Measurements from ENCODE around the gene MCF2L2.

The MCF2L2 gene

DNA sequence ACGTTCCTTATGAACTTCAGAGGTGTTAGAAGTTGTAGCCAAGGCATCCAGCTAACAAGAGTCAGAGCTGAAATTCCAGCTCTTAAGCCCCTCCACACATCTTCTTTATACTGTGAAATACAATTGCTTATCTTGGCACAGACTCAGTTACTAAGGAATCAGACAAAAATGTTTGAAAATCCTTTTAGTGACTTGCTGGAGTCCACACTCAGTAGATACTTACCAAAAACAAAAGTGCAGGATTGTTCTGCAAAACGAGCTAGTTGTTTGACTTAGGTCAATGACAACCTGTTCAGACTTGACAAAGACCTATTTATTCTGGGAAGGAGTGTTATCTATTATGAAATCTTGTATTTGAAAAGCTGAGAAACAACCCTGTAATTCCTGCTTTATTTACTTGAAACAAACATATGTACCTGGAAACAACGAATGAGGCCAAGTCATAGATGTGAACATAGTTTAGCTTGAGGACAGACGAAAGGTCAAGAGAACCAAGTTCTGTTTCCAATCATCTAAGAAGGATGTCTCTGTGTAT lies 136.9 kb downstream of the MCF2L2 start:
- DNase-seq (no peak), ATAC-seq (no peak)

DNA sequence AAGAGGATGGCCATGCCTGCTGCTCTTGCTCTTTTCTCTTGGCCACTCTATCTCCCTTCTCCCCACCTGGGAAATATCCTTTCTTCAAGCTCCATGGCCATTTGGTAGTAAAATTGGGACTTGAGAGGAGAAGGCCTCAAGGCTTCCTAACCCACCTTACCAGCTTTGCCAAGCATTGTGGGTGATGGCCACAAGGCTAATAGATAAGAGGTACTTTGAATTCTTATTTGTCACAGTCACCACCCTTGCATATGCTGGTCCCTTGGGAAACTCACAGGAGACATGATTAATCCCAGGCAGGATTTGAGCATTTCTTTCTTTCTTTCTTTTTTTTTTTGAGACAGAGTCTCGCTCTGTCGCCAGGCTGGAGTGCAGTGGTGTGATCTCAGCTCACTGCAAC lies 138.2 kb downstream of the MCF2L2 start:
- no peak for DNase-seq
- ATAC-seq = no peak

DNA sequence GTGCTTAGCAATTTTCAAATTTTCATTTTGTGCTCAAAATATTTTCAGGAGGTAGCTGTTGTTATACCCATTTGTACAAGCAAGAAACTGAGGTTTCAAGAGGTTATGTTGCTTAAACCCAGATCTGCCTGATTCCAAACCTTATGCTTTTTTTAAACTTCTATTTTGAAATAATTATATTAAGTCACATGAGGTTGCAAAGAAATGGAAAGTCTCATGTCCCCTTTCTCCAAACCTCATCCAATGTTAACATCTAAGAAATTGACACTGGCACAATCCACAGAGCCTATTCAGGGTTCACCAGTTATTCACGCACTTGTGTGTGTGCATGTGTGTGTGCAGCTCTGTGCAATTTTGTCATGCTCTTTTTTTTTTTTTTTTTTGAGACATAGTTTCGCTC lies 140.3 kb downstream of the MCF2L2 start:
- ATAC-seq = no peak
- no peak for DNase-seq

DNA sequence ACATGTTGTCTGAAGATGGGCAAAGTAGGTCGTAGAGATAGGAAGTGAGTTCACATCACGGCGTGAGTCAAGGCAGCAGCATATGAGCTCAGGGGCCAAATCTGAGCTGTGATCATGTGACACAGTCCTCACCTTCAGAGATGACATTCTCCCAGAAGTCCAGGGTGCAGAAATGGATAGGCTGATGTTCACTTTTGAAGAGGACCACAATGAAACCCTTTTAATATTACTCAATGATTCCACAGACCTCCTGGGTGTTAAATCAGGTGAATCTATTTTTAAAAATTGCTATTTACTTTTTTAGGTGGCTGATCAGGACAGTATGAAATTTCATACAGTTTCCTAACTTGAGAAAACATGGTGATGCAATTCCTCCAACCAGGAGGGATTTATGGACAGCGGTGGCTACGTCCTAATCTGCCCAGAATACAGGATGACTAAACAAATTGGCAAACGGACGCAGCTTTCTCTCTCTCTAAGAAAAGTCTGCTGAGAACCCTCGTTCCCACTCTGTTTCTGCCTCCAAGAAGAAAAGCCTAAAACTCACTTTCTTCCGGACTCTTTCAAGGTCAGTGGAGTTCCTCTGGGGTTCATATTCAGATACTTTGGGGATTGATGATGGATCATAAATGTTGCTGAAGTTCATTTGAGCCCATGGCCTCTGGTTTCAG lies 141.0 kb downstream of the MCF2L2 start:
- no peak for ATAC-seq
- DNase-seq = no peak

DNA sequence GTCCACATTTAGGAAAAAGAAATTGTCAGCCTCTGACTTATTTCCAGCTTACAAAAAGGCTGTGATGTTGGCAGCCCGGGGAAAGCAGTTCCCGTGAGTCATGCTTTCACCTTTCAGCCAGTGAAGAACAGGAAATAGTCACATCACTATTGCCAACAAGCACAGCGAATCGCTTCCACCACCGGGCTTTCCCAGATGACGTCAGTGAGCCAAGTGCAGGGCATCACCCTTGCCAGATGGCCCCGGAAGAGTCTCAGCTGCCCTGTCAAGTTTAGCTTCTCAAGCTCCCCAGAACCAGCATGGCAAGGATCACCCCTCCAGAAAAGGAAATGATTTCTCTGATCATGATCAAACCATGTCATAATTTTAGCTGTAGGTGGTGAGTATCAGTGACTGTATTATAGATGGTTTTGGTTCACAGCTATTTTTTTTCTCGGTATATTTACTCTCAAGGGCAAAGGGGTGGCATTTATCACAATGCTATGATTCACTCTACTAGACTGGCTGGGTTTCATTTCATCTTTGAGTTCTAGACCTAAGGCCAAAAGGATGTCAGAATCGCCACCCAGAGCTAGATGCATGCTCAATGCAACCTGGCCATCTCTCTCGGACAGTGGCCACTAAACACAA lies 142.5 kb downstream of the MCF2L2 start:
- peak; percentile 97 for ATAC-seq

DNA sequence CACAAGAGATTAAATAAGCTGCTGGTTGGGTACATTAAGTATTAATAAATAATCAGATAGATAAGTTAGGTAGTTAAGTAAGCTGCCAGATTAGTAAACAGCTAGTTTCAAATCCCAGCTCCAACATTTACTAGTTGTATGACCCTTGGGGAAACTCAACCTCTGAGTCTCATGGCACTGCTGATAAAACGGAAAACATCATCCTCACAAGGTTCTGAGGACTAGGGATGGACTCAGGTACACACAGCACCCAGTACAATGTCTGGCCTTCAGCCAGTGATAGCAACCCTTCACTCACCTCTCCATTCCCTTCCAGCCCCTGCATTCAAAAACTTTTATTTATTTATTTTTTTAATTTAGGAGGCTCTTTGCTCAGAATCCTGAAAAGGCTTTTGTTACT lies 143.1 kb downstream of the MCF2L2 start:
- DNase-seq = no peak
- ATAC-seq = no peak

More for the DNA sequence above, 142.5 kb downstream of the MCF2L2 start:
- DNase-seq = peak; percentile 92

DNA sequence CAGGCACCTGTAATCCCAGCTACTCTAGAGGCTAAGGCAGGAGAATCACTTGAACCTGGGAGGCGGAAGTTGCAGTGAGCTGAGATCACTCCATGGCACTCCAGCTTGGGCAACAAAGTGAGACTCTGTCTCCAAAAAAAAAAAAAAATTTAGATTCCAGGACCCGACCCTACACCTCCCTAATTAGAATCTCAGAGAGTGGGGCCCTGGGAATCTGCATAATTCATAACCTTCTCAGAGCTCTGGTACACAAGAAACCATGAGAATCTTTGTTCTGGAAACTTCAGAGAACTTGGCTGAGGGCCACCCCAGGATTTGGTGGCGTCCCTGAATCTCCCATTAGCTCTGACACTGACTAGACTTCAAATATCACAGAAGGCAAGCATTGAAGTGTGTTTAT lies 143.8 kb downstream of the MCF2L2 start:
- DNase-seq (no peak), ATAC-seq (no peak)

DNA sequence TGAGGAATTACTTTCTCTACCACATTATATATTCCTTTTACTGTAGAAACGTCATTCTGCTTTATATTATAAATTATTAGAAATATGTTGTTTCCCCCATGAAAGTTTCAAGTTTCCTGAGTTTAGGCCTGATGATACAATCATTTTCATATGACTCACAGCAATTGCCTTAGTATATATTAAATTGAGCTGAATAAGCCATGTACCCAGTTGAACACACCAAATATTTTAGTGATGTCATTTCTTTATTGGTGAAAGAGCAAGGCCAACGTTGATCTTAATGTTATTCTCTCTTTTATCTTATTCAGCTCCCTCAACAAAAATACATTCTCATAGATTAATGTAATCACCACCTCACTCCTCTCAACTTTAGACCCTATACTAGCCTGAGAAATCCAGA lies 144.5 kb downstream of the MCF2L2 start:
- DNase-seq (no peak), ATAC-seq (no peak)

DNA sequence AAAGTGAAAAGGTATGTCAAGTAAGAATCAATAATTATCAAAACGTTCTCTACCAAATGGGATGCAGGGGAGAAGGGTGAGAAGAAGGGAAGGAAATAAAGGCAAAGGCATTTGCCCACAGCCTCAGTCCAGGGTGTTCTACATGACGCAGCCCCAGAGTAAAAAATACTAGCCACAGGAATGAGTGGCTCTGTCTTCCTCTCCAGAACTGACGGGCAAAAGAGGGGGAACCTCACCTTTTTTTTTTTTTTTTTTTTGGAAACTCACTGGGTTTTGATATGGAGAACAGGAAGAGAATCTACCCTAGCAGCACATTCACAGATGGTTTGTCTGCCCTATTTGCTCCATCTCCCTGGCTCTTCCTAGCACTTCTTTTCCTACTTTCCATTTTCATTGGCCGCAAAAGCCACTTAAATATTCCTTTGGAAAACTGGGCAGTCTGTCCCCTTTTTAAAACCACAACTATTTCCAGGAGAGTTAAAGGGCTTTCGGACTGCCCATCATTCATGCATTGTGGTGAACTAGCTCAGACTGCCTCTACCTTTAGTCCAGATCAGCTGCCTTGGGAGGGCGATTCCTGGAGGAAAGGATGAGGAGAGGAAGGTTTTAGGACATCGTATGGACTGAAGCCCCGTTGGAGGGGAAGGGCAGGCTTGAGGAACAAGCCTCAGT lies 147.2 kb downstream of the MCF2L2 start:
- ATAC-seq (no peak), DNase-seq (no peak)

DNA sequence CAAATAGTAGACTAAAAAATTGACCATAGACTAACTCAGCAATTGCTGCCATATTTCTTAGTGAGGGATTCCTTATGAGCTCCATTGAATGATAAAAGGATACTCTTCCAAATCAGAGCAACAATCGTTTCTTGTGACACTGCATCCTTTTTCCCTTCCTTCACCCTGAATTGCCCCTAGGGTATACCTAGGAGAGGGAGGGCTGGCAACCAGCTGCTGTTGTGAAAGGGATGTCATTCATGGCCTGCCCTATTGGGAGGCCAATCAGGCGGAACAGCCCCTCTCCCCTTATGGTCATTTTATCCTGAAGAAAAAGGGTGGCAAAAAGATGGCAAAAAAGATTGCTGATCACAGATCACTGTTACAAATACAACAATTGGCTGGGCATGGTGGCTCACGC lies 149.0 kb downstream of the MCF2L2 start:
- no peak for DNase-seq
- ATAC-seq = no peak

DNA sequence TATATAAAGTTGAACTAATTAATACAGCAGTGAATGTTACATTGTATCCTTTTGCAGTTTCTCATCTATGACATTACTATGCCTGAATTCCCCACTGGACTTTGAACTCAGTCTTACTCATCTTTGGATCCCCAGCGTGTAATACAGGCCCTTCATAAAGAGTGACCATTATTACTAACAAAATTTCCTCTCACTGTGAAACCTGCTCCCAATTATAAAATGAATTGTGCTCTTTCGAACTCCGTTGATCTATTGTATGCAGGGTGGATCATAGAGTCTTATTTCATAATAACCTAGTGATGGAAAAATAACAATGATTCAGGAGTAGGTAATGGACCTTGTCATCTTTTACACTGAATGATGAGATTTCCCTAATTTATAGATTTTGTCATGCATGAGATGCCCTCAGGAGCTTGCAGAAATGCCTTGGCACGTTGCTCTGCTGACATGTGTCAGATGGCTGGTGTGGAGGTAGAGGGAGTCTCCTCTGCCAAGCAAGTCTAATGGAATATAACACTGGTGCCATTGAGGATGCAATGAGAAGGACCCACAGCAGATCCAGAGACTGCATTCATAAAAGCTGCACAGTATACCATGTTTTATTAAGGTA lies 149.8 kb downstream of the MCF2L2 start:
- ATAC-seq (no peak), DNase-seq (no peak)

DNA sequence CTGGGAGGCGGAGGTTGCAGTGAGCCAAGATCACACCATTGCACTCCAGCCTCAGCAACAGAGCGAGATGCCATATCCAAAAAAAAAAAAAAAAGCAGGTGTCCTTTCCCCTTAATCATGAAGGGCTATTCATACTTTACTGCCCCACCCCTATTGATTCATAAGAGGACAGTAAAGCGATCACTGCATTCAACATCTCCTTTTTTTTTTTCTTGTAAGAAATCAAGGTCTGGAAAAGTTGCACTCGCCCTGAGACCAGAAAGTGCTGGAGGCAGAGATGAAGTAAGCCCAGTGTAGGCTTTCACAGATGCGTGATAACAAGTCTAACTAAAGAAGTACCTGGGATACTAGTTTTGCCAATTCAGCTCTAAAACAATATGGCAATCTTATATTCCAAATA lies 151.2 kb downstream of the MCF2L2 start:
- ATAC-seq (no peak), DNase-seq (no peak)

DNA sequence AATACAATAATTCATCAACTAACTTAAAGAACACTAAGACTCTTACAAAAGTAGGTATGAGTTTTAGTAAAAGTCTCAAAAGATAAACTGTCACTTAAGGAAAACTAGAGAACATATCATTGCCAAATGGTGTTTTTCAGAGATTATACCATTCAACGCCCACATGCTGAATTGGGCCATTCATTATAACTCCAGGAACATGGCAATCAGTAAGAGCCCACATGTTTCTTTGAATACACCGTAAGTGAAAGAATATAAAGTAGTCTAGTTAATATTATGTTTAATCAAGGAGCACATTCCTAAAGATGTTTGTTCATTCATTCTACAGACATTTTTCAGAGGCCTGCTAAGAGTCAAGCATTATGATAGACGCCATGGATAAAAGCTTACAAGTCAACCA lies 152.5 kb downstream of the MCF2L2 start:
- no peak for ATAC-seq
- no peak for DNase-seq

DNA sequence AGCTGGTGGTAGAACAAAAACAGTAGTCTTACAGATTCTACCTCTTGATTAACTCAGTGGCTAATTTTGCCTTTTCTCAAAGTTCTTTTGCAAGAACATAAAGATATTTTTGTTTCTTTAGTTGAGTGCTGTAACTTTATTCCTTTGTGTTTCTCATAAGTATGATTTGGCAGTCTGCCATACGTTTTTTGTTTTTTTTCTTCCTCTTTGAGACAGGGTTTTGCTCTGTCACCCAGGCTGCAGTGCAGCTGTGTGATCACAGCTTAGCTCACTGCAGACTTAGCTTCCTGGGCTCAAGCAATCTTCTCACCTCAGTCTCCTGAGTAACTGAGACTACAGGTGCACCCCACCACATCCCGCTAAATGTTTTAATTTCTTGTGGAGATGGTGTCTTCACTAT lies 153.0 kb downstream of the MCF2L2 start:
- no peak for ATAC-seq
- no peak for DNase-seq

DNA sequence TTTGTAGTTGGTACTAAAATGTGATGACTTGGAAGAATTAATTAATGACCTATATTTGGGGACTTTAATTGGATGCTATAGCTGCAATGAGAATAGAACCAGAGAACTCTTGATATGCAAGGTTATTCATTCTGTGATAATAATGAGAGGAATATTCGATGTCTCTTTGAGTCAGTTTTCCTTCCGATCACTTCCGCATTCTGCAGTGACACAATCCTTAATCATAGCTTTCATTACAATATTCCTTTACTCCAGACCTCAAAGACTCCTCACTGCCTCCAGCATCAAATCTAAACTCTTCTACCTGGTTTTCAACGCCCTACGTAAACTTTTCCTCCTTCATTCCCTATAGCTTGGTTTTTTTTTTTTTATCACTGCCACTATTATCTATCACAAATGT lies 153.8 kb downstream of the MCF2L2 start:
- ATAC-seq (no peak), DNase-seq (no peak)

DNA sequence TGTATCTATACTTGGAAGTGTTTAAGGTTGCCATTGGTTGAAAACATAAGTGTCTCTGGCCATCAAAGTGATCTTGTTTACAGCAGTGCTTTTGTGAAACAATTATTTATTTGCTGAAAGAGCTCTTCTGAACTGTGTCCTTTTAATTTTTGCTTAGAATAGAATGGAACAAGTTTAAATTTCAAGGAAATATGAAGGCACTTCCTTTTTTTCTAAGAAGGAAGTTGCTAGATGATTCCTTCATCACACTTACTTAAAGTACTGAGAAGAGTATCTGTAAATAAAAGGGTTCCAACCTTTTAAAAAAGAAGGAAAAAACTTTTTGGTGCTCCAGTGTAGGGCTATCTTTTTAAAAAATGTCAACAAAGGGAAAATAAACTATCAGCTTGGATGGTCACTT lies 155.6 kb downstream of the MCF2L2 start:
- ATAC-seq (no peak), DNase-seq (no peak)

DNA sequence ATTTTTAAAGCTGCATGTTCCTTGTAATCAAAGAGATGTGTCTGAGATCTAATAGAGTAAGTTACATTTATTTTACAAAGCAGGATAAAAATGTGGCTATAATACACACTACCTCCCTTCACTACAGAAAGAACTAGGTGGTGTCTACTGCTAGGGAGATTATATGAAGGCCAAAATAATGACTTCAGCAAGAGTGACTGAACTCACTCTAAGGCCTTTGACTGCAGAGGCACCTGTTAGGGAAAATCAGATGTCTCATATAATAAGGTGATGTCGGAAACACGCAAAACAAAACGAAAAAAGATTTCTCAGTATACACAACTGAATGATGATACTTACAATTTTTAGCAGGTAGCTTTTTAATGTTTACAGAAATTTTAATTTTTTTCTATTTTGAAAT lies 156.3 kb downstream of the MCF2L2 start:
- ATAC-seq = no peak
- no peak for DNase-seq

DNA sequence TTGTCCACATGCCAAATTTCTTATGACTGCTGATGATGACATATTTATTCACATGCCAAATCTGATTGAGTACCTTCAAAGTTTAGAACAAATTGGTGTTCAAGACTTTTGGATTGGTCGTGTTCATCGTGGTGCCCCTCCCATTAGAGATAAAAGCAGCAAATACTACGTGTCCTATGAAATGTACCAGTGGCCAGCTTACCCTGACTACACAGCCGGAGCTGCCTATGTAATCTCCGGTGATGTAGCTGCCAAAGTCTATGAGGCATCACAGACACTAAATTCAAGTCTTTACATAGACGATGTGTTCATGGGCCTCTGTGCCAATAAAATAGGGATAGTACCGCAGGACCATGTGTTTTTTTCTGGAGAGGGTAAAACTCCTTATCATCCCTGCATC lies 158.1 kb downstream of the MCF2L2 start:
- ATAC-seq (no peak), DNase-seq (no peak)

DNA sequence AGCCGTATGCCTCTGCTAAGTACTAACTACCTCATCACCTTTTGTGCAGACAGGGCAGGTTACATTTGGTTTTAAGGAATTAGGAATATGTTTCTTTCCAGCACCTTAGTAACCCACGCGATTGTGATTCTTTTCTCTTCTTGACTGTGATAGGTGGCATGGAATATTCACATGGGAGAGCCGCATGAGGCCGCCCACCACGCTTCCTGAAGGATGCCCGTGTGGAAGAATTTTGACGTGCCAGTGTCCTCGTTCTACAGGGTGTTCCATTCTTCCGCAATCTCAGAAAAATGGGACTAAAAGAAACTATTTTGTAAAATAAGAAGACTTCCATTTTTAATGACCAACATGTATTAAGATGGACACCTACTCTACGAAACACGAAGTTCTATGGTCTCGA lies 159.1 kb downstream of the MCF2L2 start:
- DNase-seq = no peak
- no peak for ATAC-seq

DNA sequence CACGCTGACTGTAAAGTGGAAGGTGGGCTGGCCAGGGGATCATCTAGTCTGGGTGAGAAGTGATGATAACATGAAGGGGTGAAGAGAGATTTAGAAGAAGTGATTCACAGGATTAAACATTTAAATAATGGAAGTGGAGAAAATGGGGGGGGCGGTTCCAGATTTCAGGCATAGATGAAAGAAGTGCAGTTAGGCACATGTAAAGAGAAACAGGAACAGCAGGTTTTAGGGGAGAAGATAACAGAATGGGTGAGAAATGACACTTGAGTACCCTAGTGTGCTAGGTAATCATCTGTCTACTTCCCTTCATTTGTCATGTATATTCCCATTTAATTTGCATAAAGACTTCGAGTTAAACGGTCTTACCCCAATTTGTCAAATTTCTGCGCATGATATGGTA lies 160.1 kb downstream of the MCF2L2 start:
- ATAC-seq (peak; percentile 21), DNase-seq (peak; percentile 35)

DNA sequence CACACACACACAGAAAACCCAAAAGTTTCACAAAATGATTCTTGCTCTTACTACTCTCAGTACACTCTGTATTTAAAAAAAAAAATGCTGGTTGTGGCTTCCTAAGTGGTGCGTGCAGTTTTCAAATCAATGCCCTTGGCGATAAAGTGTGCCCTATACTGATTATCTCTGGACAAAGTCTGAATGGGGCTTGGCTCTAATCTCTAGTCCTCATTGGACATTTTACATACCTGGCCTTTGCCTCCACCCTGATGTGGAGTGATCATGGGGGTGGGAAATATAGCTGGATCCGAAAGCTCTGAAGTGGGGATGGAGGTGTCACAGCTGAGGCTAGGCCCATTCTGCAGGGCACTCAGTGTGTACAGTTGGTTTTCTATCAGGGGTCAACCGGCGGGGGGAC lies 161.3 kb downstream of the MCF2L2 start:
- ATAC-seq = no peak
- no peak for DNase-seq

DNA sequence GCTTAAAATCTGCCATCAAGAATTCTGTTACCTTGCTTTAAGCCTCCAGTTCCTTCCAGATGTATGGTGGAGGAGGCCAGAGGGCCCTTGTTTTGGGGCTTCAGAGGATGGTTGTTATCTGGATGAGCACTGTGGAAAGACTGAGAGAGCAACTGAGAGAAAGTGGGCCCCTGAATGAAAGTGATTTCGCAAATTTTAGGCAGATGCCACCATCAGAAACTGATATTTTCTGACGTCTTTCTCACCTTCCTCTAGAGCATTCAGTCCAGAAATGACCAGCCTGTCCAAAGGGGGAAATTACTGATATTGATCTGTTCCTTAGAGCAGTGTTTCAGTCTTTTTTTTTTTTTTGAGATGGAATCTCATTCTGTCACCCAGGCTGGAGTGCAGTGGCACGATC lies 162.0 kb downstream of the MCF2L2 start:
- DNase-seq (no peak), ATAC-seq (peak; percentile 56)

DNA sequence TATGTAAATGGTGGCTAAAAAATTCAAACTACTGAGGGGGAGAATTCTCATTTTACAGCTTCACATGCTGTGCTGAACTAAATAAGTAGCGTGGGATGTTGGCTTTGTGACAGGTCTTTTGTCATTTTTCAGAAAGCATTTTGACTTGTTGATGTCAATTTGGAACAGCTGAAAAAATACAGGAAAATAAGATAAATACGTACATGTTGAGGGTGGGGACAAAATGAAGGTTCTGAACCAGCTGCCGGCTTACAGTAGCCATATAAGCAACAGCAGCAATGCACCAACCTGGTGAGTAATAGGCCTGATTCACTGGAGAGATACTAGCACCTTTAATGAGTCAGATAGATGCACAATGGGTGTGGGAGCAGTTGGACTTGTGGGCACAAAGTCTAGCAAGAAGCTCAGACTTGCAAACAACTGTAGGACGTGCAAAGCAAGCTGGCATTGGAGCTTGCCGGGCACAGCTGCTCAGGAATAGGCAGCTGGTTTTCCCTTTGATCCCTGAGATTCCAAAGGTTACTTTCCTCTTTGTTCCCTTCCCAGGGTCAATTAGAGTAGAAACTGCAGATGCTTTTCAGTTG lies 162.5 kb downstream of the MCF2L2 start:
- DNase-seq = peak; percentile 61
- ATAC-seq = peak; percentile 96
